ENCODE data around the gene ZNF200.

ZNF200 gene

GRCh38 chr16:3259836-3260235 is 24.9 kb upstream of the ZNF200 start:
- FAIRE-seq (no peak), DNase-seq (ENCODE audit: insufficient read length, low spot score) (no peak)
- no peak for TF ChIP-seq CTCF (IDR thresholded peaks at IDR 0.05; ENCODE audit: insufficient read depth, missing control alignments)

- no peak for TF ChIP-seq CTCF (IDR thresholded peaks at IDR 0.05; ENCODE audit: insufficient read depth, missing control alignments)
- DNase-seq (ENCODE audit: insufficient read length, low spot score) (no peak), FAIRE-seq (no peak)
Measured at GRCh38 chr16:3256866-3257465, 22.0 kb upstream of the ZNF200 start.

- FAIRE-seq = no peak
- no peak for TF ChIP-seq CTCF (IDR thresholded peaks at IDR 0.05; ENCODE audit: insufficient read depth, missing control alignments)
Measured at GRCh38 chr16:3256146-3256865, 21.3 kb upstream of the ZNF200 start, which contains the start of gene MEFV. Gene MEFV (minus strand): TSS chr16:3256633. CDS start chr16:3256587, 46 bp downstream.

GRCh38 chr16:3254309-3254708 is 19.4 kb upstream of the ZNF200 start:
- TF ChIP-seq CTCF (IDR thresholded peaks at IDR 0.05; ENCODE audit: insufficient read depth, missing control alignments) = no peak
- FAIRE-seq = no peak
- DNase-seq (ENCODE audit: insufficient read length, low spot score) = no peak

More at GRCh38 chr16:3256146-3256865, 21.3 kb upstream of the ZNF200 start, which contains the start of gene MEFV:
- DNase-seq (ENCODE audit: insufficient read length, low spot score) = no peak

- FAIRE-seq = no peak
- no peak for TF ChIP-seq CTCF (IDR thresholded peaks at IDR 0.05; ENCODE audit: insufficient read depth, missing control alignments)
Measured at GRCh38 chr16:3252967-3253366, 18.0 kb upstream of the ZNF200 start.

GRCh38 chr16:3249451-3249850 is 14.5 kb upstream of the ZNF200 start:
- no peak for TF ChIP-seq CTCF (IDR thresholded peaks at IDR 0.05; ENCODE audit: insufficient read depth, missing control alignments)
- FAIRE-seq (no peak), DNase-seq (ENCODE audit: insufficient read length, low spot score) (no peak)

More at GRCh38 chr16:3252967-3253366, 18.0 kb upstream of the ZNF200 start:
- no peak for DNase-seq (ENCODE audit: insufficient read length, low spot score)

GRCh38 chr16:3249020-3249419 is 14.1 kb upstream of the ZNF200 start:
- no peak for TF ChIP-seq CTCF (IDR thresholded peaks at IDR 0.05; ENCODE audit: insufficient read depth, missing control alignments)
- no peak for FAIRE-seq
- no peak for DNase-seq (ENCODE audit: insufficient read length, low spot score)
